GM20431 (cell line): ENCODE data around the gene C12orf75.
"Not testable (repeated sequence)": the region's sequence is repeated elsewhere in the genome, so short reads cannot be mapped to it uniquely, and the experiment has no call there.

Experiments used
- in situ Hi-C: fragments of 300-500 bp; cut with MseI, MboI; formaldehyde crosslinking; loops from one replicate; pipeline ENCODE4 v1.15.0; 2020; ENCODE audit warnings: low sequenced_read_pairs; ENCODE audit not compliant: unreplicated experiment

C12orf75 gene

GRCh38 chr12:105308839-105309238, 21.7 kb upstream of the C12orf75 start:
- in situ Hi-C loops = not testable (repeated sequence)

- in situ Hi-C loops = not testable (repeated sequence)
Measured at GRCh38 chr12:105309384-105309783, 21.1 kb upstream of the C12orf75 start.

DNA sequence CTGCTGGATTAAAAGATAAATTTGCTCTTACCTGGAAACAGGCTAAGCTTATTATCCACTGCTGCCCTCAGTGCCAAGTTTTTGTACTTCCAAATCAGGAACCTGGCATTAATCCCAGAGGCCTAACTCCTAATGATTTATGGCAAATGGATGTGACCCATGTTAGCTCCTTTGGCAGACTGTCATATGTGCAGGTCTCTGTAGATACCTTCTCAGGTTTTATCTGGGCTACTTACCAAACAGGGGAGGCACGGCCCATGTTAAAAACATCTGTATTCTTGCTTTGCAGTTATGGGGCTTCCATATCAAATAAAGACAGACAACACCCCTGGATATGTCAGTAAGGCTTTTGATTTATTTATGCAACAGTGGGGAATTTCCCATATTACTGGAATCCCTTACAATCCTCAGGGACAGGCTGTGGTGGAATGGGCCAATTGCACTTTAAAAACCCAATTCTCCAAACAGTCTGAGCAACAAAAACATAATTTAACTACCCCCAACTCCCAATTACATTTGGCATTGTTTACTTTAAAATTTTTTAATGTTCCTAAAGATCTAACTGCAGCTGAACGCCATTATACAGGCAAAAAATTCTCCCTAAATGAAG, 19.9 kb upstream of the C12orf75 start:
- in situ Hi-C loops = not testable (repeated sequence)

DNA sequence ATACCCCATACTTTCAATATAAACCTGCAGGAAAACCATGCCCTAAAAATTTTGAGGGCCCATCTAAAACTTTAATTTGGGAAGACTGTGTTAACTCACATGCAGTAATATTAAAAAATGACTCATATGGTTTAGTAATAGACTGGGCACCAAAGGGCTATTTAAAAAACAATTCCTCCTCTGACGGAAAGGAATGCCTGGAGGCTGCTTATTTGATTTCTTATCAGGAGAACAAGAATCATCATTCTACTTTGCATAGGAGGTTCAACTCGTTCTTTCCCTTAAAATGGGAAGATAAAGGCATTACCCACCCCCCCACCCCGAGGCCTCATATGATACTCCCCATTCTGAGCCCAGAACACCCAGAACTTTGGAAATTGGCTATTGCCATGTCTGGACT, 18.6 kb upstream of the C12orf75 start:
- in situ Hi-C loops = not testable (repeated sequence)

- in situ Hi-C loops = not testable (repeated sequence)
Measured at GRCh38 chr12:105313755-105314154, 16.7 kb upstream of the C12orf75 start.

GRCh38 chr12:105315130-105315529, 15.4 kb upstream of the C12orf75 start:
- in situ Hi-C loops = no loop called here

DNA sequence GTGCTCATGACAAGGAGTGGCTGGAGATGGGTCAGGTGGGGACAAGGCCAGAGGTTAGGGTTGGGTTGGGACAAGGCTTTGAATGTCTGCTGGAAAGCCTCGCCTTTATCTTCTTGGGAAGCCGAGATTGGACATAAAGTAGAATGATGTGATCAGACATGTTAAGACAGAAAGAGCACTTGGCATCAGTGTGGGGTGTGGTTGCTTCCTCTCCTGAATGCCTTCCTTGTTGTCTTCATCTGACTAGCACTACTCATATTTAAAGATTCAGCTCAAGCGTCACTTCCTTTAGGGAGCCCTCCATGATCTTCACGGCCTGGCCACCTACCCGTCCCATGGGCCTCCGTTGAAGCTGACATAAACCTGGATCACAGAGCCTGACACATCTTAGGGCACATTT, 14.8 kb upstream of the C12orf75 start:
- in situ Hi-C loops = no loop called here

DNA sequence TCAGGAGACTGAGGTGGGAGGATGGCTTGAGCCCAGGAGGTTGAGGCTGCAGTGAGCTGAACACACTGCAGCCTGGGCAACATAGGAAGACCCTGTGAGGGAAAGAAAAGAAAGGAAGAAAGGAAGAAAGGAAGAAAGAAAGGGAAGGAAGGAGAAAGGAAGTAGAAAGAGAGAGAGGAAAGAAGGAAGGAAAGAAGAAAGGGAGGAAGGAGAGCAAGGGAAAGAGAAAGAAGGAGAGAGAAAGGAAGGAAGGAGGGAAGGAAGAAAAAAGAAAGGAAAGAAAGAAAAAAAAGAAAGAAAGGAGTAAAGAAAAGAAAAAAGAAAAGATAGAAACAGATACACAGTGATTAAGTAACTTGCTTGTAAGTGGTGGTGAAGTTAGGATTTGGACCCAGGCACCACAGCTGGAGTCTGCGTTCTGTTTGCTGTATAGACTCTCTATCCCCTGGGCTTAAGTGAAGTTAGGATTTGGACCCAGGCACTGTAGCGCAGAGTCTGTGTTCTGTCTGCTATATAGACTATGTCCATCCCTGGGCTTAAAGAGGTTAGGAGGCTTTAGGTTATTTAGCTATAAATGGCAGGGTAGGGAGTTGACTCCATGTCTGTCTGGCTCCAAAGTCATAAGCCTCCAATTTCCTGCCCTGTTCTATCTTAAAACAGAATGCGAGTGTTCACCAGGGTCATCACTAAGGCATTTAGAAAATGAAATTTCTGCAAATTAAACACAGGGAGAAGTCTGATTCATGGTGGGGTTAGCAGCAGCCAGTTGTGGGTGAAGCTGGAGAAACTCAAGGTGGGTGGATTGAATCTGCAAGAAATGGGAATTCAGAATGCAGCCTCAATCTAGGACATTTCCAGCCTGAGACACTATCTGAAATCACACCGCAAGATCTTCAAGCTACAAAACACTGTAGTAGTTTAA, 13.3 kb upstream of the C12orf75 start:
- in situ Hi-C loops = no loop called here

GRCh38 chr12:105317942-105318621, 12.4 kb upstream of the C12orf75 start:
- in situ Hi-C loops = no loop called here

DNA sequence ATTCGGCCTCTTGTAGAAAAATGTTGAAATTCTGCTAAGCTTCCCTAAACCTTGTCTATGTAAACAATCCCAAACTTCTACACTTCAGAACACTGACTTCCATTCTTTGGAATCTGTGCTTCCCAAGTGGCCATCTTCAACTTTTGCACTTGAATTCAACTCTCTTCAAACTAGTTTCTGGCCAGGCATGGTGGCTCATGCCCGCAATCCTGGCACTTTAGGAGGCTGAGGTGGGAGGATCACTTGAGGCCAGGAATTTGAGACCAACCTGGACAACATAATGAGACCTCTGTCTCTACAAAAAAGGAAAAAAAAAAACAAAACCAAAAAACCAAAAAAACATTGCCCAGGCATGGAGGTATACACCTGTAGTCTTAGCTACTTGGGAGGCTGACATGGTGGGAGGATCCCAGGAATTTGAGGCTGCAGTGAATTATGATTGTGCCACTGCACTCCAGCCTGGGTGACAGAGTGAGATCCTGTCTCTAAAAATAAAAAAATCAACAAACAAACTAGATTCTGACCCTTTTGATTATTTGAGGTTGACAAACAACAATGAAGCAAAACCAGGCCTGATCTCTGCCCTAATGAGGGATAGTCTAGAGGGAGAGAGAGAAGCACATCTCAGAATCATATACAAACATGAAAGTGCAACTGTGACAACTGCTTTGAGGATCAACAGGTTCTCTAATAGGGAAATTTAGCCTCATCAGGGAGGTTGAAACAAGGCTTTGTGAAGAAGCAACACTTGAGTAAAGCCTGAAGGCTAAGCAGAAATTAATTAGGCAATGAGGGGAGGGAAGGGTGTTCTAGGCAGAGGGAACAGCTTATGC, 11.6 kb upstream of the C12orf75 start:
- in situ Hi-C loops = no loop called here

DNA sequence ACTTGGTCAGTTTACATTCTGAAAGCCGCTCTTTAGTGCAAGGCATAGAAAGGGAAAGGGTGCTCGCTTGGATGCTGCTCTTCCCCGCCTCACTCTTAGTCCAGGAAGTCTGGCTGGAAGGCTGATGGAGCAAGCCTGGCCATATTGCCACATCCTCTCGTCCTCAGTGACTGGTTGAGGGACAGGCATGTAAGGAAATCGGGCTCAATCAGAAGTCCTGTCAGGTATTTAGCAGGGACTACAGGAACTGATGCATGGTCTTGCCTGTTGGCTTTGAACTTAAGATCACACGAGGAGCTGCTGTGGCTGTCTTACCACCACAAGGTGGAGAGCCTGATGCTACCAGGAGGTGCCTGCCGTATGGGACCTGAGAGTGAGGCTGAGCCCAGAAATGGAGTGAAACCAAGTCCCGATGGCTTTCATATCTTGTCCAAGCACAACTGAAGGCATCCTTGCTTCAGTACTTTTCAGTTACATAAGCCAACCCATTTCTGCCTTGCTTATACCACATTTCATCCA, 10.7 kb upstream of the C12orf75 start:
- in situ Hi-C loops = no loop called here

DNA sequence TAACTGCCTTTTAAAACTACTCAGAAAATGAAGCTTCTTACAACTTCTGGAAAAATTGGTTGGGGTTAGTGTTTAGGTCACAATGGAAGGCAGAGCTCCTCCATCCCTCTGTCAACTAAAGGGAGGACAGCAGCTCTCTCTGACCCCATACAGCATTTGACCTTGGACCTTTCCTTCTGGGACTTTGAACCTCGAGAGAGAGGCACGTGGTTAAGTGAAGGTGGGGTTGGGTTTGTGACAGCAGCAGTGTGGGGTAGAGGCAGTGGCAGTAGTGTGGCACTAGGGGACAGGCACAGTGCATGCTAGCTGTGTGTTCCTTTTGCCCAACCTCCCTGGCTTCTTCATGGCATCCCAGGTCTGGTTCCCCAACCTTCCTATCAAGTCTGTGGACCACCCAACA, 9.4 kb upstream of the C12orf75 start:
- in situ Hi-C loops = no loop called here

GRCh38 chr12:105322070-105322469, 8.4 kb upstream of the C12orf75 start:
- in situ Hi-C loops = no loop called here

GRCh38 chr12:105324704-105325103, 5.8 kb upstream of the C12orf75 start:
- in situ Hi-C loops = no loop called here

DNA sequence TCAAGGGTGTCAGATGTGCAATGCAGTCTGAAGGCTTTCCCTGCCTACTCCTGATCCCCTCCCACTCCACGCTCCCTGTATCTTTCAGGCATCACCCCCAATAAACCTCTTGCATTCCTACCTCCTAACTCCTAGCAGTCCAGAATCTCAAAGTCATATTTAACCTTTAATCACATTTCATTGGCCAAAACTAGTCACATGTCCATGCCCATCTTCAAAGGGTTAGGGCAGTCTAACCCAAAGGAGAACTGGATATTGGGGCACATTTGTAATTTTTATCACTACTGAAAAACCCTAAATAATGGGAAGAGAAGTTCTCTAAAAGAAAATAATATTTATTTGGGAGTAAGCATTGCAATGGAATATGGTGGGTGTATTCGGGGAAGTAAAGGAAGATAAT, 5.4 kb upstream of the C12orf75 start:
- in situ Hi-C loops = no loop called here

DNA sequence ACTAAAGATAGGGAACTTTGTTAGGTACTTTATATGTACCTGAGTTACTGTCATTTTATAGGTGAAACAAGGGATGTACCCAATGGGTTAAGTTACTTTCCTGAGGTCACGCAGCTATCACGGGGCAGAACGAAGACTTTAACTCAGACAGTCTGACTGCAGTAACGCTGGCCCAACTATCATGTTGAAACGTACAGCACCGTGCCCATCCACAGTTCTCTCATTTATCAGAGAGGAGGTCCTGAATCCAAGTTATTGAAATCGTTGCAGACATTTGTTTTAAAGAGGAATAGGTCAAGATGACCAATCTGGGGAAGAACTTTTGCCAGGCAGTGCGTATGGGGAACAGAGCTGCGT, 587 bp upstream of the C12orf75 start:
- in situ Hi-C loops = no loop called here

- in situ Hi-C loops = no loop called here
Measured at GRCh38 chr12:105330931-105331804, 677 bp downstream of the C12orf75 start.

DNA sequence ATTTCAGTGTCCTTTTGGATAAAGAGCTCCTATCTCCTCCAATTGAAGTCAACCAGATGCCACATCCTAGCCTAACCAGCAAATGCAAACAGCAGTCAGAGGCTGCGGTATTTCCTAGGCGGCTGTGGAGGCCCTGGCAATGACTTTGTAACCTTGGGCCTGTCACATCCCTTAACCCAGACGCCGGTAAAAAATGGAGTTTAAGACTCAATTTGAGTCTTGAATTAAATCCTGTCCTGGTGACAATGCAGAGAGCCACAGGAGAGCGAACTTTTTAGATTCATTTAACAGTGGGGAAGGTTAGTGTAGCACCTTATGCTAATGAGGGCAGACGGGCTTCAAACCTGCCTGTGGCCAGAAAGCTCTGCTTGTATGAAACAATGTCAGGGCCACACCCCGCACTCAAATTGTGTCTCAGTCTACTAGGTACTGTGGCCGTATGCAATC, 1.3 kb downstream of the C12orf75 start:
- in situ Hi-C loops = no loop called here

DNA sequence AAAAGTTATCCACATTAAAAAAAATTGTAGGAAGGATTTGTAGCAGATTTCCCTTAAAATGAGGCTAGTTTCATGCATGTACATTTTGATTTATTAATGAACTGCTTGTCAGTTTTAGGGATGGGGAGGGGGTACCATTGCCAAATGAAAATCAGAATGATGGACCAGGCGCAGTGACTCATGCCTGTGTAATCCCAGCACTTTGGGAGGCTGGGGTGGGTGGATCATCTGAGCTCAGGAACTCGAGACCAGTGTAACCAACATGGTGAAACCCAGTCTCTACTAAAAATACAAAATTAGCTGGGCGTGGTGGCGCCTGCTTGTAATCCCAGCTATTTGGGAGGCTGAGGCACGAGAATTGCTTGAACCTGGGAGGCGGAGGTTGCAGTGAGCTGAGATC, 1.8 kb downstream of the C12orf75 start:
- in situ Hi-C loops = not testable (repeated sequence)
